ENCODE data around the gene DISP1.
"Not testable (repeated sequence)": the region's sequence is repeated elsewhere in the genome, so short reads cannot be mapped to it uniquely, and the experiment has no call there.

DISP1 gene

DNA sequence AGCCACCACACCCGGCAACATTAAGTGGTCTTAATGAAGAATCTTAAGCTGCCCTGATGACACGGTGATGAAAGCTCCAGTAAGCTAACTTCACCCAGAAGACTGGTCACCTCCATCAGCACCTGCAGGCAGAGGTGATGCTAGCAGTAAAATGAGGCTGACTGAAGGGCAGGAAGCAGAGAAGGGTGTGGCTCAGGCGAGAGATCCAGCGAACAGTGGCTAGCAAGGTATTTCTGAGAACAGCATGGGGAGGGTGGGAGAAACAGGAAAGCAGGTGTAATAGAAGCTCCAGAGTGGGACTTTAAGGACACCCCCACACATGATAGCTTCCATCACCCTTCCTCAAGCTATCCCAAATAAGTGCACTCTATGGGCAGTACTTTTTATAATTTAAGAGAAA, 15.9 kb upstream of the DISP1 start:
- DNase-seq = no peak

DNA sequence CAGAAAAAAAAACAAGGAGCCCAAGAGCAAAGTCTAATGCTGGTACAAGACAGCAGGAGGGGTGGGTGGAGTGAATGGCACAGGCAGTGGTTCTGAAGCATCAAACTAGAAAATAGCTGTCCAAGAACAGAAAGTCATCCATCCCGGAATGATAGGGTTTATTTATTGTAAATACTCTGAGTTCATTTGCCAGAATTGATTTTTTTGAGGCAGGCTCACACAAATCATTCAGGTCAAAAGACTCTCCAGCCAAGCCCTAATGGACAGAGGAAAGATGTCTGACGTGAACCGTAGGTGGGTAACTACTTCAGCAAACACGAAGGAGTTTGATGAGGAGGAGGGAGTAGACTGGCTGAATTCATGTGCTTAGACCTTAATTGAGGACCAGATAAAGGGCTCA, 13.8 kb upstream of the DISP1 start:
- DNase-seq = no peak

DNA sequence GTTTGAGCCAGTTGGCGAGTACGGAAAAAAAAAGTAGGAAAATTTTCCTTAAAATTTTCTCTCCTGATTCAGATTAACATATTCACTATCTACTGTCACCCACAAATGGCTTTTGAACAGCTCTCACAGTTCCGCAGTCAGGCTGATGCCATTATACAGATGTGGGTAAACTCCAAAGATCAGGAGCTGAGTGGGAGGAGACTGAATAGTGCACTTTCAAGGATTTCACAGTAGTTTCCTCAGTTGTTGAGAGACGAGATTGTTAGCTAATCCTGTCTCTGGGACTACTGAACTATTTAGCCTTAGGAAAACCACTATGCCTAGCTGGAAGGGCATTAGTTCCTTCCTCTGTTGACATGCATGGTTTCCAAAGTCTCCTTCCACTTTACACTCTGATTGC, 3.2 kb upstream of the DISP1 start:
- DNase-seq = no peak

DNA sequence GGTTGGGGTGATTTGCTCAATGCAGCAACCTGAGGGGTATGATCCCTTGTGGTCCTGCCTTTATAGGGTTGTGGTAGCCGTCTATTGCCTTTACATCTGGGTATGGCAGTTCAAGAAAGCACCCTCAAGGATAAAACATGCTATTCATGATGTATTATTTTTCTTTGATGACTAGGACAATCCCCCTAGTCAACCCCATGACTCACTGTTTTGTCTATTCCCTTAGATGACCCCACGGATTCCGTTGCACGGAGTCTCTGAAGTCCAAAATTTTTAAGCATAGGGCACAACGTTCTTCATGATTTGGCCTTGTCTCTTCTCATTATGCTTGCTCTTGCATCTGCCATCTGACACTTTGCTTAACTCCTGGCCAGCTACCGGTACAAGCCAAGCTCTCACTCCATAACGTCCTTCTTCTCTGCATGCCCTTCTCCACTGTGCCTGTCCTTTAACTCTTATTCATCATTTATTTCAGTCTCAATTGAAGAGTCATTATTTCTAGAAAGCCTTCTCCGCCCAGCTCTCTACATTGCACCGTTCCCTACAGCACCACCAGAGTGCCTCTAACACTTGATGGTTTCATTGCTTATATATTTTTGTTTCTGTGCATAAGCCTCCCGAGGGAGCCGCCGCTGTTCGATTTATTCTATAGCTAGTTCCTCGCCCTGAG, 838 bp upstream of the DISP1 start:
- DNase-seq = no peak

DNA sequence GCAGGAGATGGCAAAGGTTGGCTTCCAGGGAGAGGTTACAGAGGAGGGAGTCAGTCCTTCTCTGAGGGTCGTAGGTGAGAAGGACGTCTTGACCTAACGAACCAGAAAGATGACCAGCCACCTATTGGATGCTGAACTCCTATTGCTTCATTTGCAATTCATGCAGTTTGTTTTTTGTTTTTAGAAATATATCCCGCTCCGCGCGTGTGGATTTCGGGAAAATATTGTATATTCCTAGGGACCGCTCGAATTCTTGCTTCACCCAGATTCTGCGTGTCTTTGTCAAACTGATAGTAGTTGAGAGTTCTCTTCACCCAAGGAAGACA, 564 bp downstream of the DISP1 start:
- no peak for DNase-seq

DNA sequence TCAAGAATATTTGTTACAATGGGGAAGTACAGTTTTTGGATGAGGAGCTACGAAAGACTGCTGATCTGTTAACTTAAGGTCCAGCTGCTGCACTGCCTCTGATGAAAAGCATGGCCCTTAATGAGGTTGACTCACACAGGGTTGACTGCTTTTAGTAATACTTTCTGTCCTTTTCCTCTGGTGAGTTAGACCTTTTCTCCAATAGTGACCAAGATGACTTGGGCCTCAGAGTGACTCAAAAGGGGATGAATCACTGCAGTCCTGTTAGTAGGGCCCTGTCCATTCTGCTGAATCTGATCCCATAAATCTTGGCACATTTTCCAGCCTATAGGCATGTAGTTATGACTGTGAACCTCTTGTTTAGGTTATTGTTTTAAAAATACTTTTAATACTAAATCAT, 2.7 kb downstream of the DISP1 start:
- DNase-seq = peak; percentile 22 to 66

DNA sequence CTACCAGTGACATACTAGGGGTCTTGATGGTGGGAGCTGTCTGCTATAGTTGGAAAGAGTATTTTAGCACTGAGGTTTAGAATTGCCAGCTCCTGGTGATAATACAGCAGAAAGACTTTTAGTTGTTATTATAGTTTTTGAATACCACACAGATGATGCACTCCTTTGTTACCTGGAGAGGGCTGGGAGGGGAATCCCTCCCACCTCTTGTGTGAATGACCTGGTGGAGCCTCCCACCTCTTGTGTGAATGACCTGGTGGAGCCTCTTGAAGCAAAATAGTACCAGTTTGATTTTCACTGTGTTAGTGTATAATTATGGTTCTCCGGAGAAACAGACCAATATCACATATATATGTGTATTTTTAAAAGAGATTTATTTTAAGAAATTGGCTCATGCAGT, 3.3 kb downstream of the DISP1 start:
- no peak for DNase-seq

DNA sequence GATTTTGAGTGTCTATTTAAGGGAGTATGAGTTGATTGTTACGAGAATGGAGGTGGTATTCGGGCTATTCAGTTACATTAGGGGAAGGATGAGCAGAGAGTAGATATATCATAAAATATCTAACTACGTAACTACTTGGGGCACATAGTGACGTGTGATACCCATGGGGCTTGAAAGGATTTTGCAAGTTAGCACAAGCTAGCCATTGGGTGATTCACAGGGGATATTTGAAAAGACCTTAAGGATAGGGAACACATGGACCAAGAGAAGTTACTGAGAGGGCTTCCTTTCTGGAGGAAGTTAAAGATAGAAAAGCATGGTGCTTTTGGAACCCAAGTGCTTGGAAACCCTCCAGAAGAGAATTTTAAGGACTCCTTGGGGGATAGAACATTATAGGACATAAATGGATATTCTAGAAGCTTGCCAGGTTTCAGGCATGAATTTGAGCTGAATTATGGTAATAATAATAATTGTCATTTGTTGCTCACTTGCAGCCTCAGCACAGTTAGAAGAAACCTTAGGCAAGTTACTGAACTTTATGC, 5.4 kb downstream of the DISP1 start:
- DNase-seq = no peak

DNA sequence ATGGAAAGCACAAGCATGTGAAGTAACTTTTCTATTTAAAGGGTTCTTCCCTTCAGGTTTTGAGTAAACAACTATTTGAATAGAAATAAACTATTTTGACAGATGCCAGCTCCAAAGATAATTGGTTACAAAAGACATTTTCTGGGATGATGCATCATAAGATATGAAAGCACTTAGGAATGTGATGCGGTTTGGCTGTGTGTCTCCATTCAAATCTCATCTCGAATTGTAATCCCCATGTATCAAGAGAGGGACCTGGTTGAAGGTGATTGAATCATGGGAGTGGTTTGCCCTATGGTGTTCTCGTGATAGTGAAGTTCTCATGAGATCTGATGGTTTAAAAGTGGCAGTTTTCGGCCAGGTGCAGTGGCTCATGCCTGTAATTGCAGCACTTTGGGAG, 6.4 kb downstream of the DISP1 start:
- no peak for DNase-seq

DNA sequence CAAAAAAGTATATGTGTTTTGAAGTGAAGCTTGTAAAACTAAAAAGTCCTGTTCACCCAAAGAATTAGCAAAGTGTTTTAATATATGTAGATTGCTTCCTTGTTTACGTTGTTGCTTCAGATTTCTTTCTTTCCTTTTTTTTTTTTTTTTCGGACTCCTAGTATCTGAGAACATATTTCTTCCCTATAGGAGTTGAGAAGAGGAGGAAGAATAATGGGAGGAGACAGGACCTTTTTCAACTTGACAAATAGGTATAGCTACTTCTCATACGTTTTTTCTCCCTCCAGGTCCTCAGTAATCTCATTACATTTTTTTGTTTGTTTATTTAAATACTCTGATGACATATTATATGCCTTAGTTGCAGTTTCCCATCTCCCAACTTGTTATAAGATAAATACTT, 8.9 kb downstream of the DISP1 start:
- no peak for DNase-seq

DNA sequence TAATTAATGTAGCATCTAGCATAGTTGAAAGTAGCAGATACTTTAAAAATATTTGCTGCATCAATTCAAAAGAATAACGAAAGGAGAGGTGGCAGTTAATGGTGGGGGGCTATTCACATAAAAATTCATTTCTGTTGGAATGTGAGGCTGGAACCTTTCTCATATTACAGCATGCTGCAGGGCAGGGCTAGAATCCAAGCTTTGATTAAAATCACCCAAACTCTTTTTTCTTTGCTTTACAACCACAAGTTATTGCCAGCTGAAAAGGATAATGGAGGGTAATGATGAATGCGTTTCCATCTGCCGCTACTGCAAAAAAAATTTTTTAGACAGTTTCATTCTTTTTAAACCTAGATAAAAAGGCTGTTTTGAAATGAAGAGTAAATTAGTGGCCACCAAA, 9.8 kb downstream of the DISP1 start:
- no peak for DNase-seq

DNA sequence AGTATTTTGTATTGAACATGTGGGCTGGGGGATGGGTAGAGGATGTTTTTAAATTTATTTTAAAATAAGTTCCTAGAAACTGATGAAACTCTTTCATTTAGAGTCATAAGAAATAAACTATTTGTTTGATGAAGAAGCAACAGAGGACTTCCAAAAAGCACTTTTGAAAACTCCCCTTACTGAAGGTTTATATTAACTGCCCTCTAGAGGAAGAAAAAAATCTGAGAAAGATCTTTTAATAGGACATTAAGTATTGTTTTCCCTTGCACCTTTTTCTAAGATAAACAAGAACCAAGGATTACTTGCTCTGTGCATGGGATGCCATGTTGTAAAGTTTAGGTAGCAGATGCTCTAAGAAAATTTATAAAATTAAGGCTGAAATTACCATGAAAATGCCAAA, 14.1 kb downstream of the DISP1 start:
- DNase-seq = no peak

DNA sequence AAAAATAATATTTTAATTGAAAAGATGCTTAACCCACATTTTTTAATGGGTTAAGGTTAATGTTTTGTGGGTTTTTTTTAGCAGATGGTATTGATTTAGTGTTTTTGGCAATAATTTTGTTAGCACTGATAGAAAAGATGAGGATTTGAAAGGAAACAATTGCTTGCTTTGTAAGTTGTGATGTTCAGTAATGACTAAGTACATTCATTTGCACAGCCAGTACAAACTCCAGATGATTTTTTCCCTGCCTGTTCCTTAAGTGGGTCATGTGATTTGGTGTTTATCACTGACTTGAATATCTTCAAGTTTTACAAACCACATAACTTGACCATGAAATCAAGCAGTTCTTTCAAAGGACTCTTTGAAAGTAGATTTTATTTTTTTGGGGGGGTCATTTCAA, 15.0 kb downstream of the DISP1 start:
- DNase-seq = no peak

DNA sequence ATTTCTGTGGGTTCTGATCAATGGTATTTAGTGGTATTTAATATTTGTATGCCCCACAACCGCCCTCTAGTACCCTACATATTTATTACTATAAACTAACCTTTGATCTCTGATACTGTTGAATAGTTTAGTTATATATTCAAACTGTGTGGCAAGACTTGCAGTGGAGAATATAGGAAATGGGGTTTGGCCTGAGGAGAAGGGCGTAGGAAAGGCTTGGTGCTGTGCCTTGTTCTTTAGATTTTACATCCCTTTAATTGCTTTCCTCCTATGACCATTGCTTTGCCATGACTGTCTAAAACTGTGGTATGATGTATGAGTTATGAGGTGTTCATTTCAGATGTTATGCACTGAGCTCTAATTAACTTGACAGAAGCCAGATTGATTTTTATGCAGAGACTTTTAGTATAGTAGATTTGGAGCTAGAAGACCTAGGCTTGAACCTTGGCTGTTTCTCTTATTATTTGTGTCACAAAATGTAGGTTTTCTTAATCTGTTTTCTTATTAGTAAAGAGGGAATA, 18.6 kb downstream of the DISP1 start:
- no peak for DNase-seq

DNA sequence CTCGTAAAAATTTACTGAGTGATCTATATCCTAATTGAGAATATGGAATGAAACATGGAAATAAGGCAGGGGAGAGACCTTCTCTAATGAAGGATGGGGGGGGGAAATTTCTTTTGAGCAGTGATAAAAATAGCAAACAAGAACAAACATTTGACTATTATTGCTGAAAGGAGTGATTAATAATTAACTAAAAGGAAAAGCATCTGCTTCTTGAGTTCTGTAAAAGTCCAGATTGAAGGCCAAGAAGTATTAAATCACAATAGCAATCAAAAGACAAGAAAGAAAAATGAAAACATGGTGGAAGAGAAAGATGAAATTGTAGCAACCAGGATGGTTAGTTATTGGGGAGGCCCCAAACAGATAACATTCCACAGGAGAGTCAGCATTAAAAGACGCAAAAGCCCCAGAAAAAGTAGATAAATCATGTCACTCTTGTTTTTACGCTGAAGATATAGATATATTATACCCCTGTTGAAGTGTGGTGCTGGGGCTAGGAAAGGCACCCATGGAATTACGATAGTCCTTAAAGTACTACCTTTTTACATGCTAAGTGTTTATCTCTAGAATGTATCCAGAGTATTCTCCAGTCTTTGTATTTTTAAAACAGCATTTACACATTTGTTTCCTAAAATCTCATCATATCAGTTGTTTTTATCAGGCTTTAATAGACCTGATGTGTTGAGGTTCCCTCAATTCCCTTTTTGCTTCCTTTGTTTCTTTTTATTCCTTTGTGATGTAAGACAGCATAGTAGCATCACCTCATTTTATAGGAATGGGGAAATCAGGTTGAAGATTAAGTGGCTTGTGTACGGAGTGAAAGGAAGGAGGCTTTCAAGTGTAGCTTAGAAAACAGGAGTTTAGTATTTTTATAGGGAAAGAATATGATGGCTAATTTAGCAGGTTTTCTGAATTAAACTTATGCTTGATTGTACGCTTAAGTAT, 28.9 kb downstream of the DISP1 start:
- no peak for DNase-seq

DNA sequence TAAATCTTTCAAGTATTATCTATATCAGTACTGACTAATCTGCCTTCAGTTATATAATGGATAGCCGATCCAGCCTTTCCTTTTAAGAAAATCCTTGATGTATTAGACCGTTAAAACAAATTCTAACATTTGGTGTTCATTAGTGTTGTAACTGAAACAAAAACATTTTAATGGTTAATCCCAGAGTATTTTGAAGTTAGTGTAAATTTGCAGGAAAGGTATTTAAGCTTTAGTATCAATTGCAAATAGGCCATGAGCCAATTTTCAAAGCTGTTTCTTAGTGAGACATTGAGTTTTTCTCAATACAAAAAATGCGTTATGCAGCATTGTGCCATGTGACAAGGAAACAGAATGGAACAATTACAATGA, 29.6 kb downstream of the DISP1 start:
- no peak for DNase-seq

DNA sequence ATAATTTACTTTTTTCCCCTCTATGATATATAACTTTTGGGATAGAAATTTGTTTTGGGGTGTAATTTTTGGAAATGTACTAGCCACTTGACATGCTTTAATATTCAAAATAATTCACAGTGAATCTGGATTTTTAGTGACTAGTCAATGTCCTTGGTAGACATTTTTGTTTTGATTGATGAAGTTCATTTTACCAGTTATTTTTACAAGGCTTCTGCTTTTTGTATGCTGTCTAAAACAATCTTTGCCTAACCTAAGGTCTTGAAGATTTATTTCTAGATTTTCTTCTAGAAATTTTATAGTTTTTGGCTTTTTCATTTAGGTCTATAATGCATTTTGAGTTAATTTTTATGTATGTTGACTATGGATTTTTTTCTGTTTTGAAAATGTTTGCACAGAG, 30.9 kb downstream of the DISP1 start:
- no peak for DNase-seq

DNA sequence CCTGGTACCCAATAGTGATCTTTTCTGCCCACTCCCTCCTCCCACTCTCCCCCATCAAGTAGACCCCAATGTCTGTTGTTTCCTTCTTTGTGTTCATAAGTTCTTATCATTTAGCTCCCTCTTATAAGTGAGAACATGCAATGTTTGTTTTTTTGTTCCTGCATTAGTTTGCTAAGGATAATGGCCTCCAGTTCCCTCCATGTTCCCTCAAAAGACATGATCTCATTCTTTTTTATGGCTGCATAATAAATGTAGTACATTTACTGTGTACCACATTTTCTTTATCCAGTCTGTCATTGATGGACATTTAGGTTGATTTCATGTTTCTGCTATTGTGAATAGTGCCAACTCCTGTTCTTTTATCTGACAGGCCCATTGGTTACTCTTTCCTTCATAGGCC, 35.7 kb downstream of the DISP1 start:
- not testable (repeated sequence) for DNase-seq

DNA sequence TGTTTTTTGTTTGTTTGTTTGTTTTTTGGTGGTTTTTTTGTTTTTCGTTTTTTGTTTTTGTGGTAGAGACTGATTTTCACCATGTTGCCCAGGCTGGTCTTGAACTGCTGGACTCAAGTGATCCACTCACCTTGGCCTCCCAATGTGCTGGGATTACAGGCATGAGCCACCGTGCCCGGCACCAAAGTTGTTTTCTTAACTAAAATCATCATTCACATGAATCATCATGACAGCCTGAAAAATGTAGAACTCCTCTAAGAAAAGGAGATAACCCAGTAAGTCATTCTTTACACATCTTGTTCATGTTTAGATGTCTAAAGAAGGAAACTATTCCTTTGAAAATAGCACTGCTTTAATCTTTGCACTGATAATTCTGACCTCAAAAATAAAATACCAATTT, 37.5 kb downstream of the DISP1 start:
- no peak for DNase-seq

DNA sequence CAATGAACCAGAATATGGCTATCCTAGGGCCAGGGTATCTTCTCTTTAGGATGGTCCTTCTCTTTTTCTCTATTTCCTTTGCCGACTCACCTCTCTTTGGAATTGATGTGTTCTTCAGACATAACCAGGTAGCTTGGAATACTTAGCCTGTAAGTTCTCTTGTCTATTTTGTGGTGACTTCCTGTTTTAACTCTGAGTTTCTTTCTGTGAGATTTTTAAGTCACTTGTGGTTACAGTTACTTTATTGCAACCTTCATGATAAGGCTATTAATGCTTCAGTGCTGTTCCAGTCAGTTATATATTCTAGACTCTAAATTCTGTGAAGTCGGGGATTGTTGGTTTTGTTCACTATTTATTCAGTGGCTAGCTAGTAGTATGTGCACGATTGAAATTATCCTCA, 46.2 kb downstream of the DISP1 start:
- DNase-seq = no peak

Data from SW 1271 (cell line).